ENCODE measurements around the gene RSPH1. TPM values are rescaled to one million over a fixed set of nuclear protein-coding genes. Genes with fewer than 3 reads are reported as not detected.

The RSPH1 gene
- total RNA-seq, 1 donor from 2014 or later, result 0.42 TPM

- Mint-ChIP-seq H3K4me1 (peaks cover 15% of the 10 kb centered on the region), H3K27me3 (ENCODE audit: low read depth) (peaks cover 4% of the 10 kb centered on the region), H3K27ac (no peak overlapping the region), H3K9me3 (no peaks in the 10 kb centered on the region), H3K4me3 (no peak overlapping the region), H3K36me3 (no peaks in the 10 kb centered on the region)
- no peak for DNase-seq (ENCODE audit: low spot score in 2 of 2, unreplicated experiment in 2 of 2)
- no peak for TF ChIP-seq CTCF (IDR thresholded peaks at IDR 0.05; ENCODE audit: unreplicated experiment)
Observed at GRCh38 chr21:42465008-42465802, 30.8 kb downstream of the RSPH1 start.

- no peak for DNase-seq (ENCODE audit: low spot score in 2 of 2, unreplicated experiment in 2 of 2)
- no peak overlapping the region for H3K4me3 Mint-ChIP-seq
- no peak for TF ChIP-seq CTCF (IDR thresholded peaks at IDR 0.05; ENCODE audit: unreplicated experiment)
- peaks cover 14% of the 10 kb centered on the region for H3K4me1 Mint-ChIP-seq
- no peaks in the 10 kb centered on the region for H3K36me3 Mint-ChIP-seq
- peaks cover 4% of the 10 kb centered on the region for H3K27me3 Mint-ChIP-seq (ENCODE audit: low read depth)
- no peaks in the 10 kb centered on the region for H3K9me3 Mint-ChIP-seq
- no peak overlapping the region for H3K27ac Mint-ChIP-seq
Observed at GRCh38 chr21:42463861-42464515, 32.0 kb downstream of the RSPH1 start.

- Mint-ChIP-seq H3K27ac (no peak overlapping the region), H3K36me3 (no peaks in the 10 kb centered on the region), H3K4me3 (no peak overlapping the region), H3K4me1 (peaks cover 3% of the 10 kb centered on the region), H3K27me3 (ENCODE audit: low read depth) (peaks cover 2% of the 10 kb centered on the region), H3K9me3 (no peaks in the 10 kb centered on the region)
- no peak for DNase-seq (ENCODE audit: low spot score in 2 of 2, unreplicated experiment in 2 of 2)
- no peak for TF ChIP-seq CTCF (IDR thresholded peaks at IDR 0.05; ENCODE audit: unreplicated experiment)
Observed at GRCh38 chr21:42461881-42462877, 33.8 kb downstream of the RSPH1 start.

GRCh38 chr21:42461185-42461520 is 34.9 kb downstream of the RSPH1 start:
- H3K27me3 Mint-ChIP-seq (ENCODE audit: low read depth), result no peaks in the 10 kb centered on the region
- no peak overlapping the region for H3K27ac Mint-ChIP-seq
- no peak for TF ChIP-seq CTCF (IDR thresholded peaks at IDR 0.05; ENCODE audit: unreplicated experiment)
- H3K4me3 Mint-ChIP-seq, result no peak overlapping the region
- no peaks in the 10 kb centered on the region for H3K36me3 Mint-ChIP-seq
- DNase-seq (ENCODE audit: low spot score in 2 of 2, unreplicated experiment in 2 of 2), result no peak
- H3K4me1 Mint-ChIP-seq, result no peaks in the 10 kb centered on the region
- no peaks in the 10 kb centered on the region for H3K9me3 Mint-ChIP-seq

- no peaks in the 10 kb centered on the region for H3K27me3 Mint-ChIP-seq (ENCODE audit: low read depth)
- H3K4me3 Mint-ChIP-seq, result no peak overlapping the region
- H3K4me1 Mint-ChIP-seq, result no peaks in the 10 kb centered on the region
- H3K27ac Mint-ChIP-seq, result no peak overlapping the region
- no peaks in the 10 kb centered on the region for H3K36me3 Mint-ChIP-seq
- no peak for DNase-seq (ENCODE audit: low spot score in 2 of 2, unreplicated experiment in 2 of 2)
- no peak for TF ChIP-seq CTCF (IDR thresholded peaks at IDR 0.05; ENCODE audit: unreplicated experiment)
- no peaks in the 10 kb centered on the region for H3K9me3 Mint-ChIP-seq
Observed at GRCh38 chr21:42460391-42461184, 35.4 kb downstream of the RSPH1 start.
